SU-DHL-6 (cell line): ENCODE data around the gene HOXD9.

ENCODE experiments used
- CTCF ChIP-seq: fragments of 200-600 bp; sonication (generic); IDR thresholded peaks from one replicate; pipeline ENCODE4 v1.5.1; 2017; ENCODE audit warnings: antibody characterized with exemption, mild to moderate bottlenecking, low read length, moderate library complexity; ENCODE audit not compliant: insufficient read depth, poor library complexity, severe bottlenecking
- EZH2phosphoT487 ChIP-seq: fragments of 200-600 bp; sonication (generic), shearing (Covaris generic); conservative IDR thresholded peaks from 2 replicates; pipeline ENCODE4 v1.6.1; 2018; ENCODE audit warnings: mild to moderate bottlenecking, antibody characterized with exemption, low read length, moderate library complexity, mixed read lengths

- TF ChIP-seq EZH2phosphoT487 (no peak), CTCF (no peak)
Observed at GRCh38 chr2:176099728-176100546, 22.6 kb upstream of the HOXD9 start, which contains the start of gene HOXD12.
